ENCODE measurements around the gene CHRM2. TPM values are rescaled to one million over a fixed set of nuclear protein-coding genes. Genes with fewer than 3 reads are reported as not detected.

Gene CHRM2
- total RNA-seq, 2 experiments from 2014 or later, result not detected

GRCh38 chr7:136958016-136958415 is 89.6 kb downstream of the CHRM2 start:
- no peaks in the 10 kb centered on the region for H3K27me3 Mint-ChIP-seq
- CTCF ChIA-PET, result no interaction called here
- no peaks in the 10 kb centered on the region for H3K4me1 ChIP-seq (ENCODE audit: insufficient read depth, low read length)
- no peaks in the 10 kb centered on the region for H3K36me3 Mint-ChIP-seq (ENCODE audit: low read depth)
- no peak for TF ChIP-seq CTCF (IDR thresholded peaks at IDR 0.05)
- POLR2A ChIA-PET, result no interaction called here
- H3K27ac Mint-ChIP-seq, result no peak overlapping the region
- H3K4me1 Mint-ChIP-seq (ENCODE audit: low read depth), result no peaks in the 10 kb centered on the region
- peaks cover 0 to 17% of the 10 kb centered on the region in 2 experiments for H3K9me3 ChIP-seq (ENCODE audit: control insufficient read depth in 1 of 2, insufficient read depth in 1 of 2, low read length in 2 of 2)
- ATAC-seq (ENCODE audit: poor library complexity), result no peak
- H3K36me3 ChIP-seq (ENCODE audit: insufficient read depth, low read length), result no peaks in the 10 kb centered on the region
- no peaks in the 10 kb centered on the region for H3K27me3 ChIP-seq (ENCODE audit: control insufficient read depth in 1 of 2, insufficient read depth in 2 of 2, low read length in 2 of 2)
- intact Hi-C loops (cut with DNase I, micrococcal nuclease), result no loop called here
- H3K27ac ChIP-seq (ENCODE audit: low read depth in 1 of 2, low read length in 2 of 2), result no peak overlapping the region
- peaks cover 8% of the 10 kb centered on the region for H3K9me3 Mint-ChIP-seq
- H3K4me3 ChIP-seq (ENCODE audit: low read length), result no peak overlapping the region
- H3K4me3 Mint-ChIP-seq, result no peak overlapping the region
- DNase-seq, result no peak

- ChIA-PET CTCF (no interaction called here), POLR2A (no interaction called here)
- H3K36me3 Mint-ChIP-seq (ENCODE audit: low read depth), result no peaks in the 10 kb centered on the region
- intact Hi-C loops (cut with DNase I, micrococcal nuclease), result no loop called here
- Histone ChIP-seq H3K4me1 (ENCODE audit: insufficient read depth, low read length) (no peaks in the 10 kb centered on the region), H3K36me3 (ENCODE audit: insufficient read depth, low read length) (no peaks in the 10 kb centered on the region), H3K27me3 (ENCODE audit: control insufficient read depth in 1 of 2, insufficient read depth in 2 of 2, low read length in 2 of 2) (no peaks in the 10 kb centered on the region), H3K27ac (ENCODE audit: low read depth in 1 of 2, low read length in 2 of 2) (no peak overlapping the region), H3K4me3 (ENCODE audit: low read length) (no peak overlapping the region), H3K9me3 (ENCODE audit: control insufficient read depth in 1 of 2, insufficient read depth in 1 of 2, low read length in 2 of 2) (peaks cover 0 to 11% of the 10 kb centered on the region in 2 experiments)
- DNase-seq (no peak), ATAC-seq (ENCODE audit: poor library complexity) (no peak)
- H3K9me3 Mint-ChIP-seq, result peaks cover 3% of the 10 kb centered on the region
- H3K4me3 Mint-ChIP-seq, result no peak overlapping the region
- H3K4me1 Mint-ChIP-seq (ENCODE audit: low read depth), result no peaks in the 10 kb centered on the region
- no peaks in the 10 kb centered on the region for H3K27me3 Mint-ChIP-seq
- no peak for TF ChIP-seq CTCF (IDR thresholded peaks at IDR 0.05)
- no peak overlapping the region for H3K27ac Mint-ChIP-seq
Measured at GRCh38 chr7:136964347-136964746, 95.9 kb downstream of the CHRM2 start.

- peaks cover 0 to 4% of the 10 kb centered on the region in 2 experiments for H3K9me3 ChIP-seq (ENCODE audit: control insufficient read depth in 1 of 2, insufficient read depth in 1 of 2, low read length in 2 of 2)
- DNase-seq, result no peak
- Mint-ChIP-seq H3K27ac (no peak overlapping the region), H3K27me3 (no peaks in the 10 kb centered on the region), H3K9me3 (peaks cover 5% of the 10 kb centered on the region), H3K4me3 (no peak overlapping the region), H3K4me1 (ENCODE audit: low read depth) (no peaks in the 10 kb centered on the region), H3K36me3 (ENCODE audit: low read depth) (no peaks in the 10 kb centered on the region)
- TF ChIP-seq CTCF (IDR thresholded peaks at IDR 0.05), result no peak
- intact Hi-C loops (cut with DNase I, micrococcal nuclease), result no loop called here
- H3K4me1 ChIP-seq (ENCODE audit: insufficient read depth, low read length), result no peaks in the 10 kb centered on the region
- CTCF ChIA-PET, result no interaction called here
- no peak overlapping the region for H3K4me3 ChIP-seq (ENCODE audit: low read length)
- POLR2A ChIA-PET, result no interaction called here
- ATAC-seq (ENCODE audit: poor library complexity), result no peak
- H3K27me3 ChIP-seq (ENCODE audit: control insufficient read depth in 1 of 2, insufficient read depth in 2 of 2, low read length in 2 of 2), result no peaks in the 10 kb centered on the region
- no peaks in the 10 kb centered on the region for H3K36me3 ChIP-seq (ENCODE audit: insufficient read depth, low read length)
- no peak overlapping the region for H3K27ac ChIP-seq (ENCODE audit: low read depth in 1 of 2, low read length in 2 of 2)
Measured at GRCh38 chr7:136966825-136967224, 98.4 kb downstream of the CHRM2 start.
